HG02588 (cell line): ENCODE data around the gene DYNLT1.
A peak's percentile ranks its signal among the peaks of the same experiment; 100 is the strongest.
"Not testable (repeated sequence)": the region's sequence is repeated elsewhere in the genome, so short reads cannot be mapped to it uniquely, and the experiment has no call there.

Experiments
- ATAC-seq: cut with Tn5 transposase; IDR thresholded peaks from one replicate; pipeline ENCODE4 v1.9.1; 2021; ENCODE audit warnings: mild to moderate bottlenecking, moderate library complexity; ENCODE audit not compliant: unreplicated experiment

The DYNLT1 gene

DNA sequence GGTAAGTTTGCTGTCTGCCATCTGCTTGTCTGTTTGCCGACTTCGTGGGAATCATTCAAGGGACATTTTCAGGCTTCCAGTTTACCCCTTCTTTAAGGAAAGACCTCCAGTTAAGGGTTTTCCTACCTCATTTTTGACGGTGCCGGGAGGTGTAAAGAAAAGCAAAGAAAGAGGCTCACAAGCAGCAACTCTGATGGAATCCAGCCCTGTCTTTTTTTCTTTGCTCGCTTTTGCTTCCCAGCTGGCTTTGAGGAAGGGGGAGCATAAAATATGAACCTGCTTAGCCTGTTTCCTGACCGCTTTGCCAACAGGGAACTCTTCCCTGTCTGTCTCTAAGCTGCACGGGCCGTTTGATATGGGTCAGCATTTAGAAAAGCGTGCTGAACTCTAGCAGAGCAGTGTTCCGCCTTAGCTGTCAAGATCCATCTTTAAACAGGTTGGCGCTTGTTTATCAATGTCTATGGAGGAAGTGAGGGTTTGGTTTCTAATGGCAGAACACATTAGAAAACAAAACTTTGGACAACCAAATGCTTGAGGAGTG lies 19.2 kb upstream of the DYNLT1 start:
- no peak for ATAC-seq

DNA sequence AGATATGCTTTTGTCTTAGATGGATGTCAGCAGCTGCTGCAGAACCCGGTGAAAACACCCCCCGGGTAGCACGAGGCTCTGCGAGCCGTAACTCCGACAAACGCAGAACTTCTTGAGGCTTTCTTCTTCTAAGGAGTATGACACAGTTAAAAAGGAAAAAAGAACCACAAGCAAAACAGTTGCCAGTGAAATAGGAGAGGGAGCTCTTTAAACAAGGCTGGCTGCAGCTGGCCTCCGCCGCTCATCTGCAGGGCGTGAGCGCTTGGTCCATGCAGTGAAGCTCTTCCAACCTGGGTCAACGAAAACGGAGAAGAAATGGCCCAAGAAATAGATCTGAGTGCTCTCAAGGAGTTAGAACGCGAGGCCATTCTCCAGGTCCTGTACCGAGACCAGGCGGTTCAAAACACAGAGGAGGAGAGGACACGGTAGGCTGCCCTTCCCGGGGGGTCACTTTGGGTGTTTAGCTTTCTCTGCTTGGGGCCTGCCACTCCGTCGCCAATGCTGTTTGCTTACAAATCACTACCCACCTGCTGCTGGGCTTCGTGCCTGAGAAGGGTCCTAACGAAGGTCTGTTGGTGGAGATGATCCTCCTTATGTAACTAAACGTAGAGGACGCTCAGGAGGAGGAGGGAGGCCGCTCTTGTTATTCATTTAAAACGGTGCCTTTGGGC lies 18.5 kb upstream of the DYNLT1 start:
- no peak for ATAC-seq

DNA sequence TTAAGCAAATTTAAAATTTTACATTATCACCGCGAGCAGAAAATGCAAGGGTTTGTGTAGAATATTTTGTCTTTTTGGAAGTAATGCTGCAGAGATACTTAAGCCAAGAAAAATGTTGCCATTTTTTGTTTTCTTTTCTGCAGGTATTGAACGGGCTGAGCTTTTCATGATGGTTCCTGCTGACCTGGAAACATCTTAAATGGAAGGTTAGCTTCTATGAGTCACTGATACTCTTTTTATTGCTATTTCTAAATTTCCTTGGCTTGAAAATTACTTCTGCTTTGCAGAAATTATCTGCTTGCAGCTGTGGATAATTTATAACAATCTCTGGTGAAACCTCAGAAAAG lies 18.0 kb upstream of the DYNLT1 start:
- no peak for ATAC-seq

DNA sequence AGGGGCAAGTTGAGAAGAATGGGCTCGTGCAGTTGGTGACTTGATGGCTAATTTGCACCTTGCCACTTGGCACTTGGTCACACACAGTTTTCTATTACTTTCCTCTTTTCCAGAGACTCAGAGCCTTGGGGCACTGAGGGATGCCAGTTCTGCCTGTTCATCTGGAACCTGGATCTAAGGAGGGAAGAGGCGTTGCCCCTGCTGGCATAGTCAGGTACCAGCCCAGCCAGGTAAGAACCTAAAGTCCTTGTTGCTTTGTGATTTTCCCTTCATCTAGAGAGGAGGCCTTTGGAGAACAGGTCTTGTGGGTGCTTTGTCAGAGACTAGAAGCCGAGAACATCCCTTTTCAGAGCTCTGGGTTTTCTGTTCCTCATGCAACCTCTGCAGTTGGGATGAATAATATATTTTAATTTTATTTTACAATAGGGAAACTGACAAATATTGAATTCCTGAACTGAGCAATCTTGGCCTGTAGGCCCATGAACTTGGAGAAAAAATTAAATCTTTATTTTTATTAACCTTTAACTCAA lies 16.7 kb upstream of the DYNLT1 start:
- no peak for ATAC-seq

DNA sequence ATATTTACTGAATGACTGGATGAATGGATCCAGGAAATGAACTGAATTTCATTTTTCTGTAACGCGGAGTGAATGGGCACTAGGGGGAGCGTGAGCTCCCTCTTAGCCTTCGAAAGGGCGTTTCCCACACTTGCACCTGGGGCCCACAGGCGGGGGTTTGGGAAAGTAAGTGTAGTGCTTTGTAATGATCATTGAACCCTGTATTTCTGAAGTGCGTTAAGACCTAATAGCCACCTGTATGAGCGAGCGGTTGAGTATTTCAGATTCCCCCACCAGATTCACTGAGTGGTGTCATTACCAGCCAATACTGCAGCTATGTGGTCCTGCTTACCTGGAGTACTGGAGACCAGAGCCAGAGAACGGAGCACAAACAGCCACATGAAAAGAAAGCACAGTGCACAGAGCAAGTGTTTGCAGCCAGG lies 15.8 kb upstream of the DYNLT1 start:
- no peak for ATAC-seq

DNA sequence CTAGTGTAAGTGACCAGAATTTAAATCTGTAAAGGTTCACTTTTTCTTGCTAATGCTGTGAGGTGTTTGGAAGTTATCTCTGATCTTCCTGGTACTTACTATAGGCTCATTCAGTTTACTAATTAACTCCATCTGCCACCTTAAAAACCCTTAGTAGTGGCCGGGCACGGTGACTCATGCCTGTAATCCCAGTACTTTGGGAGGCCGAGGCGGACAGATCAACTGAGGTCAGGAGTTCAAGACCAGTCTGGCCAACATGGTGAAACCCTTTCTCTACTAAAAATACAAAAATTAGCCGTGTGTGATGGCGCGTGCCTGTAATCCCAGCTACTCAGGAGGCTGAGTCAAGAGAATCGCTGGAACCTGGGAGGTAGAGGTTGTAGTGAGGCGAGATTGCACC lies 12.4 kb upstream of the DYNLT1 start:
- ATAC-seq = not testable (repeated sequence)

DNA sequence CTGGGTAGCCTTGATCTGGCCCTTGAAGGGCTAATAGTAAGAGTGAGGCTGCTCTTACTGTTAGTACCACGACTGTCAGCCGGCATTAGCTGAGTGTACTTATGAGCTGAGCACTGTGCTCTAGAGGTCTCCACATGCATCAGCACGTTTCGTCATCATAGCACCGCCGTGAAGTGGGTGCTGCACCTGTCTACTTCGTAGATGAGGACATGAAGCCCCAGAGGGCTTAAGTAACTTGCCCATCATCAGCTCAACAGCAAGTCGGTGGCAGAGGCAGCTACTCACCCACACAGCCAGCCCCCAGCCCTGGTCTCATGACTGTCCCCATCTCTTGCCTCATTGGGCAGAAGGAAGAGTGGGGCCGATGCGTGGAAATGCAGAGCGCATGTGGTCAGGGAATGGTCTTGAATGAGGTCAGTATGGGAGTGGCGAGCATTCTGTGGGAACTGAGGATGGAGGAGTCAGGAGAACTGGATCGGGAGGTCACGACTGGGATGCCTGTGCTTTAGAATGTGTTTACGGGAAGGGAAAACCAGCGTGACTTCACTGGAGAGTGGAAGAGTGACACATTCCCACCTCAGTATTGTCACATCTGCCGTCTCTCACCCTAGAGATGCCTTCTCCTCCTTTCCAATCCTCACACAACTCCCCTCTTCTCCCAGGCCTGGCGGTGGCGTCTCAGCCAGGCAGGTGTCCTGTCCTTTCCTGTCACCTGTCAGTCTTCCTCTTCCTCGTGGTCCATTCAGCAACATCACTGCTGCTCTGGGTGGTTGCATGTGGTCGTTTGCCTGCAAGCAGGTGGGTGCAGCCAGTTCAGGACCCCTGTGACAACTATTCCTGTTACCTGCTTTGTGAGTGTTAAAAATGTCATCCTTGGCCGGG lies 11.3 kb upstream of the DYNLT1 start:
- no peak for ATAC-seq

DNA sequence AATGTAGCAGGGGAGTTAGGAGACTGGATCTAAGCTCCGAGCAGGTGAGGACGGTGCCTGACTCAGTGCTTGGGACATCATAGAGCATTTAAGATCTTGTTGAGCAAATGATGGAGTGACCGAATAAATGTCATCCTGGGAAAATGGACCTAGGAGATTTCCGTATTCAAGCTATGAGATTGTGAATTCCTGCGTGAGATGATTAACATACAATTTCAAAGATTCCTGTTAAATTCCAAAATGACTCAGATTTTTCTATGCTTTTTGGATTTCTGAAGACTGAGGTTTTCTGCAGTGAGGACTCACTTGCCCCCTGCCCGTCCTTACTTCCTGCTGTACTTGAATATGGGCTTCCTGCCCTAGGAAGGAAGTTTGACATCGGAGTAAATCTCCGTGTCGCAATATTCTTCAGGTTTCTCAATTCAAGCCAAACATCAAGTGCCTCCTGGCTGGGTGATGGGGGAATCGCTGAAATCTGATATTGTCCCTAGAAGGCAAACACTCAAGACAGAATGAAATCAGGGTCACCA lies 10.5 kb upstream of the DYNLT1 start:
- ATAC-seq = no peak

DNA sequence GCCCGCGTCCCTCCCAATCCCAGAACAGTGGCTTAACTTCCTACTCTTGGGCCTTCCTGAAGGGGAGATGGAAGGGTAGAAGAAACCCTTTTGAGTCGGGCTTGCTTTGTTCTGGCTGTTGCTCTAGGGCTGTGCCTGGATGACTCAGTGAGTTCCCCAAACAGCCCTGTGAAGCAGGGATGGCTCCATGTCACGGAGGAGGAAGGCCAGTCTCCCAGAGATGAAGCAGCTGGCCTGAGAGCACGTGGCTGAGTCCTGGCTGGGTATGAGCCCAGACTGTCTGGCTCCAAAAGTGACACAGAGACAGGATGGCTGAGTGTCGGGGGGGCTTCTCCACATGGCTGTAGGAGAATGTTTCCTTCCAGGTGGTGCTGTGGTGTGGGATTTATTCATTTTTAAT lies 10.0 kb upstream of the DYNLT1 start:
- no peak for ATAC-seq

DNA sequence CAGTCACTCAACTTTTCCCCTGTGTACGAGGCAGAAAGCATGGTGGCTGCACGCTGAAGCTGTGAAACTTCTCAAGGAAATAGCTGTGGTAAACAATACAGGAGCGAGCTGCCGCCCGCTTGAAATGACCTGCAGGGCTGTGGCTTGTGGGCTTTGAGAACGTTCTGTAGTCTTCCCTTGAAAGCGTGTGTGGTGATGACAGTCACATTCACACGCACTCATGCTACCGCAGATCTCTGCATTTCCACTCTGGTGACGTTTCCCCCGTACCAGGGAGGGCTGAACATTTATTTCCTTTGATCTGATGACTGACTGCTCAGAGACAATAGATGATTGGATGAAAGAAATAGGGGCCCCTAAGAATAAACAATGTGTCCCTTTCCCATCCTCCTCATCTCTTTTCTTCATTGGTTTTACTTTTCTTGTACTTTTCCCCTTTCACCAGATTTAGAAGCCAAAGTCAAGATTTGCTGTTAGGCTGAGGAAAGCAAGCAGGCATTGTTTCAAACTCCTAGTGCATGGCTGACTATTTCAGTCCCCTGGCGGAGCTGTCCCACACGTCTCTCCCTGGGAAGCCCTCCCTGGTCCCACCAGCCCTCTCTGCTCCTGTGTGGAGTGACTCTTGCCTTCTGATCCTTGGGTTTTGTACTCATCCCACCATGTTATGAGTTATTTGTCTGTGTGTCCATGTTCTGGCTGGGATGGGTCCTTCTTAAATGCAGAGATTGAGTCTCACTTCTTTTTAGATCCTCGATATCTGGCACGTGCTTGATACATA lies 9.2 kb upstream of the DYNLT1 start:
- ATAC-seq = peak; percentile 37

DNA sequence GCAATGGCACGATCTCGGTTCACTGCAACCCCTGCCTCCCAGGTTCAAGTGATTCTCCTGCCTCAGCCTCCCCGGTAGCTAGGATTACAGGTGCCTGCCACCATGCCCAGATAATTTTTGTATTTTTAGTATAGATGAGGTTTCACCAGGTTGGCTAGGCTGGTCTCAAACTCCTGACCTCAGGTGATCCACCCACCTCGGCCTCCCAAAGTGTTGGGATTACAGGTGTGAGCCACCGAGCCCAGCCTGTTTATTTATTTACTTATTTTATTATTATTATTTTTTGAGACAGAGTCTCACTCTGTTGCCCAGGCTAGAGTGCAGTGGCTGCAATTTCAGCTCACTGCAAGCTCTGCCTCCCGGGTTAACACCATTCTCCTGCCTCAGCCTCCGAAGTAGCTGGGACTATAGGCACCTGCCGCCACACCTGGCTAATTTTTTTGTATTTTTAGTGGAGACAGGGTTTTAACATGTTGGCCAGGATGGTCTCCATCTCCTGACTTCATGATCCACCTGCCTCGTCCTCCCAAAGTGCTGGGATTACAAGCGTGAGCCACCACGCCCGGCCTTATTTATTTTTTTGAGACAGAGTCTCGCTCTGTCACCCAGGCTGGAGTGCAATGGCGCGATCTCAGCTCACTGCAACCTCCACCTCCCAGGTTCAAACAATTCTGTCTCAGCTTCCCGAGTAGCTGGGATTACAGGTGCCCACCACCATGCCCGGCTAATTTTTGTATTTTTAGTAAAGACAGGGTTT lies 7.6 kb upstream of the DYNLT1 start:
- not testable (repeated sequence) for ATAC-seq

DNA sequence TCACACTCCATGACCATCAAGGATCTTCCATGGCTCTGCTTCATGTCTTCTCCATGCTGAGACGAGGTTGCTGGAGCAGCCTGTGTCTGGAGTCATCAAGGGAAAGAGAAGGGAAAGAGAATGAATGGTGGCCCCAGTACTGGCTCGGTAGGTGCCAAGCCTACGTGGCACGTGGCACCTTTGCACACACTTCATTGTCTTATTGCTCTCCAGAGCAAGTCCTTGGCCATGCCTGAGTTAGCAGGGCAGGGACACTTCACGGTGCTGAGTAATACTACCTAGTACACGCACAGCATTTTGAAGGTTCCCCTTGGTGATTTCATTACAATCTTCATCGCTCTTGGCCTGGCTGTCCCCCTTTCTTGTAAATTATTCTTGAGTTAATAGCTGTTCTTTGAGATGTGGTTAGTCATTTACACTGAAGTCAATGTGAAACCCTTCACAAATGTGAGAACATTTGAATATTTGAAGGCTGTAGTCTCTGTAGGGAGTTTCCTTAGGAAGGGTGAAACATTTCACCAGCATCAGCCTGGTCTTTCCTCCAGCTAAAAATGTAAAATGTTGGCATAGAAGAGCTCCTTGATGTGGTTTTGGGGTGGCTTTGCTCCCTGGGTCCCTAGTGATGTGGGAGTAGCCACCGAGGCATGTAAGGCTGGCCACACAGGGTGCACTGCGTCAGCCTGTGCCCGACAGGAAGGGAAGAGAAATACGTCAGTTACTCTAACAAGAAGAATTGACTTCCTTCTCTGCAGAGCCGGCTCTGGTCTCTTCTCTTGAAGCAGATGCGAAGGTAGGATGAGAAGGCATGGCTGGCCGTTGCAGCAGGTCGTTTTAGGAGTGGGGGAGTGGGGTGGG lies 5.0 kb upstream of the DYNLT1 start, which contains the start of gene SYTL3:
TSS of gene SYTL3 (plus strand) at position 766 of the 855 bp plus-strand sequence. CDS start 13,215 bp downstream, outside the sequence.
- ATAC-seq = peak; percentile 48

DNA sequence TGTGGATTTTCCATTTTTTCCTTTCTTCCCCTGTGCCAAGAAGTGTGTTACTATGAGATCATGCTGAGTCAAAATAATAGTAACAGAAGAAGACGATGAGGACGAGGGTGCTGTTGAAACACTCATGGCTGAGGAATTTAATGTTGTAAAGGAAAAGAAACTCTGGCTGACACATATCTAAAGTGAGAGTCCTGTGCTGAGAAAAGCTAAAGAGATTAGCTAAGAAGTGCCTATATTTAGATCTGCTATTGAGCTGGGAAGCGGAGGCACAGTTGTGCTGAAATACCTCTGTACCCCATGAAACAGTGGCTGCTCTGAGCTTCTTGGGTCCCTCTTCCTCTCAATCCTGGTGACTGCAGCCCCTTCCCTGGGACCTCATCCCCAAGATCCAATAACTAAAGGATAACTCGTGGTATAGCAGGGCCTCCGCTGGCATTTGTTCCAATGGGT lies 4.2 kb upstream of the DYNLT1 start:
- peak; percentile 27 for ATAC-seq

DNA sequence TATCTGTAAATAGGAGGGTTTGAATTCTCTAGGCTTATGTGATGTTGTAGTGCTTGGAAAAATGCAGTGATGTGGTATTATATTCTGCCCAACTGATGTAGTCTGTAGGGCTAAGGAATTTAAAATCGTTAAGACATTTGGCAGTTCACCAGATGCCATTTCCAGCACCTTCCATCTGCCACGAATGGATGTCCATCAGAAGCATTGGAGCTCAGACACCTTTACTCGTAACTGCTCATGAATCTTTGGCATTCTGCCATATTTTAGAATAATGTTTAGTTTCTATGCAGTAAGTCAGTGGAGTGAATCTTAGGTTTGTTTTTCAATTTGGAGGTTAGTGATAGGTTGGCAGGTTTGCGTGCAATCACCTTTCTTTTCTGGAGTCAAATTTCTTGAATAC lies 3.0 kb upstream of the DYNLT1 start:
- no peak for ATAC-seq

DNA sequence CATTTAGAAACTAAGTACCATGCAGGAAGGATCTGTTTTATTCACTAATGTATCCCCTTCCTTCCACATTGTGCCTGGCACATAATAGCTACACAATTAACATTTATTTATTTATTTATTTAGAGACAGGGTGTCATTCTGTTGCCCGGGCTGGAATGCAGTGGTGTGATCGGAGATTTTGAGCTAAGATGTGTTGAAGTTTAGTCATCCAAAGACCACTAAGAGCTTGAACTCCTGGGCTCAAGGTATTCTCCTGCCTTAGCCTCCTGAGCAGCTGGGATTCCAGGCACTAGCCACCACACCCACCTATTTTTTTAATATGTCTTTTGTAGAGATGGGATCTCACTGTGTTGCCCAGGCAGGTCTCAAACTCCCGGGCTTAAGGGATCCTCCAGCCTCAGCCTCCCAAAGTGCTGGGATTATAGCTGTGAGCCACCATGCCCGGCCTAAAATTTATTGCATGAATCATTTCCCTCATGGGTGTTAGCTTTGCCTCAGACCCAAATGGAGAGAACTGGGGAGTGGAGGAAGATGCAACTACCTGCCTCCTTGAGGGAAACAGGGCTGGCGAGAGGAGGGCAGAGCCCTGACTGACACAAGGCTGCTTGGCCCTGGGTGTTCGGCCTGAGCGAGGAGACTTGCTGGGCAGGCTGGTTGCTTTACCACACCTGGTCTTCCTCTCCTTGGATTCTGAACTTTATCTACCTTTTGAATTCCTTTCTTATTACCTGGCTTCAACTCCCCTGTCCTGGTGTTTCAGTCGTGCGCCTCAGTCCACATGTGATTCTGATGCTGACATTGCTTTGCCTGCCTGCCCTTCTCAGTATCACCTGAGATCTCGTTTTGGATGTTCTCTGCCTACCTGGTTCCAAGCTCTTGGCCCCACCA lies 1.7 kb upstream of the DYNLT1 start:
- ATAC-seq = no peak

DNA sequence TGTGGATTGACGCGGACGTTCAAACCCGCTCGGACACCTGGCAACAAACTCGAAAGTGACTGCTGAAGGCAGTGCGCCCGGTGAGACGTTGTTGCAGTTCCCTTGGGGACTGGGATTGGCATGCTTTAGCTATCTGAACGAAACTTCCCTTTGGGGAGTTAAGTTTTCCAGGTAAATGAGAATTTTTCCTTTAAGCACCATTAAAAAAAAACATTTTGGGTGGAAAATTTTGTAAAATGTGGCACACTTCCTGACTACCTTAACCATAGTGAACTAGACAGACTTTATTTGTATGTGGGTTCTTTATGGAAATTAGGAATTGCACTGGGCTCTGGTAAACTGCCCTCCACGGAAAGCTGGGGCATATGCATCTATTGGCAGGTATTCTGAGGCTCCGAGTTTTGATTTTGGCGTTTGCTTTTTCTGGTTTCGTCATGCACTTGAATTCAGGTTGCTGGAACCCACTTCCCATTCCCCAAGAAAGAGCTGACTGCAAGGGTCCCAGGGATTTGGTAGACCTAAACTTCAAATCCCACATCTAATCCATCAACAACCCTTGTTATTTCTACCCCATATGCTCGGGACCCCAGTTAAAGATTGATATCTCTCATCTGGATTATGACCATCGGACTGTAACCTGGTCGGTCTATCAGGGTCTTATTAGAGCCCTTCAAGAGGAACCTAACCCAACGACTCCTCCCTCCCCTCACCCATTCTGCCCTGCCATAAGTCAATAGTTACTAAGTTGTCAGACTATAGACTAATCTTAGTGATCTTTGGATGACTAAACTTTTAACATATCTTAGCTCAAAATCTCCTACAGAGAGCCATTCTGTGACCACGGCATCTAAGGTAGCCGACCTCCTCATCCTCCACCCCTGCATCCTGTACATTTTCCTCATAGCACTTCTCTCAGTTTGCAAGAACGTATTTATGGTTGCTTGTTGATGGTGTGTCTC lies 800 bp upstream of the DYNLT1 start:
- no peak for ATAC-seq

DNA sequence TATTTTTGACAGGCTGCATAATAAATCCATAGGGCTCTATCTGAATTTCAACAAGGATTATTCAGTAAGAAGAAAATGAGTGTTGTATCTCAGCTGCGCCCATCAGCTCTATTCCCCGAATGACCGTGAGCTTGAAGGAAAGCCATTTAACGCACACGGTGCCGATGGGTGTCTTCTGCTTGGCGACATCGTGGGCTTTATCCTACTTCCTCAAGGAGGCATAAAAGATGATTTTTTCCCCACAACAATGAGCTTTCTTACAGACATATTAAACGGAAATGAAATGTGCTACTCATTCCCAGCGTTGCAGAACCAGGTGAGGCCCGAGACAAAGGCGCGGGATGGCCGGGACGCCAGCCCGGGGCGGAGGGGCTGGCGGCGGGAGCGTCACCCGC lies 710 bp downstream of the DYNLT1 start:
- ATAC-seq = no peak
